WERI-Rb-1 (cell line): ENCODE data around the gene ACSF3.

Source experiments
- DNase-seq: peaks from one replicate; pipeline ENCODE4 v3.0.0-alpha.2; 2020
- H3K27ac ChIP-seq: fragments of 250-450 bp; sonication (Bioruptor Pico); 2 replicates; pipeline ENCODE4 v1.5.1; 2020; ENCODE audit warnings: mild to moderate bottlenecking, moderate library complexity
- H3K27me3 ChIP-seq: fragments of 250-450 bp; sonication (Bioruptor Pico); 2 replicates; pipeline ENCODE4 v1.5.1; 2021; ENCODE audit warnings: mild to moderate bottlenecking, low read depth, moderate library complexity; ENCODE audit not compliant: insufficient read depth, severe bottlenecking
- H3K36me3 ChIP-seq: fragments of 250-450 bp; sonication (Bioruptor Pico); 2 replicates; pipeline ENCODE4 v1.5.1; 2020; ENCODE audit warnings: mild to moderate bottlenecking, moderate library complexity
- H3K4me3 ChIP-seq: 2 replicates; pipeline ENCODE4 v1.5.1; 2011; ENCODE audit warnings: low read depth, mild to moderate bottlenecking, control low read depth, low read length
- H3K9me3 ChIP-seq: fragments of 250-450 bp; sonication (Bioruptor Pico); 2 replicates; pipeline ENCODE4 v1.5.1; 2021; ENCODE audit warnings: mild to moderate bottlenecking, moderate library complexity; ENCODE audit not compliant: severe bottlenecking
- TF ChIP-seq, protein P1 (sequence below): IDR thresholded peaks from 2 replicates; pipeline ENCODE4 v1.5.1; 2011; ENCODE audit warnings: low read depth, mild to moderate bottlenecking, control low read depth, inconsistent platforms, low read length

Gene ACSF3

DNA sequence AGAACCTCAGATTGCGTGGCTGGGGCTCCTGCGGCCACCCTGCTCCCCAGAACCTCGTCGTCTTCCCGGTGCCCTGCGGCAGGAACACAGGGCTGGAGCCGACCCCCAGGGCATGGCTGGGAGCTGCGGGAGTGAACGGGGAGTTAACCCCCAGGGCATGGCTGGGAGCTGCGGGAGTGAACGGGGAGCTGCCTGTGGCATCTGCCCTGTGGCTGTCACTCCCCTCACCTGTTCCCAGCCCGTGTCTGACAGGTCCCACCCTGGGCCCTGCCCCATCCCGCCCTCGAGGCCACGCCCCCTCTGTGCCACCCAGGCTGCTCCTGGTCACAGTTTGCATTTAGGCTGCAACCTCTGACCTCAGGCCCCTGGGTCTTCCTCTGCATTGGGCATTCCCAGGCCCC, 39.4 kb upstream of the ACSF3 start:
- TF ChIP-seq, protein P1, sequence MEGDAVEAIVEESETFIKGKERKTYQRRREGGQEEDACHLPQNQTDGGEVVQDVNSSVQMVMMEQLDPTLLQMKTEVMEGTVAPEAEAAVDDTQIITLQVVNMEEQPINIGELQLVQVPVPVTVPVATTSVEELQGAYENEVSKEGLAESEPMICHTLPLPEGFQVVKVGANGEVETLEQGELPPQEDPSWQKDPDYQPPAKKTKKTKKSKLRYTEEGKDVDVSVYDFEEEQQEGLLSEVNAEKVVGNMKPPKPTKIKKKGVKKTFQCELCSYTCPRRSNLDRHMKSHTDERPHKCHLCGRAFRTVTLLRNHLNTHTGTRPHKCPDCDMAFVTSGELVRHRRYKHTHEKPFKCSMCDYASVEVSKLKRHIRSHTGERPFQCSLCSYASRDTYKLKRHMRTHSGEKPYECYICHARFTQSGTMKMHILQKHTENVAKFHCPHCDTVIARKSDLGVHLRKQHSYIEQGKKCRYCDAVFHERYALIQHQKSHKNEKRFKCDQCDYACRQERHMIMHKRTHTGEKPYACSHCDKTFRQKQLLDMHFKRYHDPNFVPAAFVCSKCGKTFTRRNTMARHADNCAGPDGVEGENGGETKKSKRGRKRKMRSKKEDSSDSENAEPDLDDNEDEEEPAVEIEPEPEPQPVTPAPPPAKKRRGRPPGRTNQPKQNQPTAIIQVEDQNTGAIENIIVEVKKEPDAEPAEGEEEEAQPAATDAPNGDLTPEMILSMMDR: no peak
- H3K9me3 ChIP-seq: no peaks in the 10 kb centered on the region
- no peak overlapping the region for H3K27ac ChIP-seq
- DNase-seq: no peak
- H3K36me3 ChIP-seq: no peaks in the 10 kb centered on the region
- H3K4me3 ChIP-seq: no peak overlapping the region
- H3K27me3 ChIP-seq: no peaks in the 10 kb centered on the region

DNA sequence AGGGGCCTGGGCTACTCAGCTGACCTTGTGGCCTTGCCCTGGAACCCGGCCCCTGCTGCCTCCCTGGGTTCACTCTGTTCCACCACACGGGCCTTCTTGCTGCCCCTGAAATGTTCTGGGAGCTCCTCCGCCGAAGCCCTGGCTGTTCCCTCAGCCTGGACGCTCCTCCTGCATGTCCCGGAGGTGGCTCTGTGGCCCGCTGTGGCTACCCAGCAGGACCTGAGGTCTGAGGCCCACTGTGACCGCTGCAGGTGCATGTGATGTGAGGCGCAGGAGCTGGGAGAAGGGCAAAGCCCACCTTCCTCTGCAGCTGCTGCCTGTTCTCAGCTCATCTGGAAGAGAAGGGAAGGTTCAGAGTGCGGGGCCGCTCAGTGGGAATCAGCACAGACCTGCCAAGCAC, 38.9 kb upstream of the ACSF3 start:
- no peaks in the 10 kb centered on the region for H3K27me3 ChIP-seq

GRCh38 chr16:89055313-89055712, 38.3 kb upstream of the ACSF3 start:
- no peak overlapping the region for H3K27ac ChIP-seq
- H3K4me3 ChIP-seq: no peak overlapping the region
- DNase-seq: no peak
- H3K9me3 ChIP-seq: no peaks in the 10 kb centered on the region
- TF ChIP-seq, protein P1: no peak
- H3K36me3 ChIP-seq: no peaks in the 10 kb centered on the region
- no peaks in the 10 kb centered on the region for H3K27me3 ChIP-seq

More for the DNA sequence above, 38.9 kb upstream of the ACSF3 start:
- no peaks in the 10 kb centered on the region for H3K9me3 ChIP-seq
- no peak for DNase-seq
- TF ChIP-seq, protein P1: no peak
- no peak overlapping the region for H3K27ac ChIP-seq
- H3K4me3 ChIP-seq: no peak overlapping the region
- H3K36me3 ChIP-seq: no peaks in the 10 kb centered on the region

DNA sequence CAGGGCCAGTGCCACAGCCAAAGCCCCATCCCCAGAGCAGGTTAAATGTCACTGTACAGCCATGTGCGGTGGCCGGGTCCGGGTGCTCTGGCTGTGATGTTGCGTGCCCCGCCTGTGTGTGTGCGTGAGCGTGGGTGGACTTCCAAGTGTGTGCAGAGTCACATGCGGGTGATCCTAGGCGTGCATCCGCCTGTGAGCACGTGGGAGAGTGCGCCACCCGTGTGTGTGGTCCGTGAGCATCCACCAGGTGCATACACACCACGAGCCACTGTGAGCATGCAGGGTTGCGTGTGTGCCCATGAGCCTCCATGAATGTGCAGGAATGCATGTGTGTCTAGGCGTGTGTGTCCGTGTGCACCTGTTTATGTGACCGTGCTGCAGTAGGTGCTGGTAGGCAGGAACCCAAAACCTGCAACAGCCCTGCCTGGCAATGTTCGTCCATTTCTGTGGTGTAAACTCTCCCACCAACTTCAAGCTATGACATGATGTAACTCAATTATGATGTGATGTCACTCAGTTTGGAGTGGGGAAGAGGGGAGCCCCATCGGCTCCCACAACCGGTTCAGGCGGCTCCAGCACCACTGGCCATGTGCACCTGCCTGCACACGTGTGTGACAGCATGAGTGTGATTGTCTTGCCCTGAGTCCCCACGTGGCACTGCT, 37.6 kb upstream of the ACSF3 start:
- H3K27me3 ChIP-seq: no peaks in the 10 kb centered on the region
- H3K9me3 ChIP-seq: no peaks in the 10 kb centered on the region
- TF ChIP-seq, protein P1: no peak
- no peak for DNase-seq
- H3K4me3 ChIP-seq: no peak overlapping the region
- H3K27ac ChIP-seq: no peak overlapping the region
- H3K36me3 ChIP-seq: no peaks in the 10 kb centered on the region

- no peaks in the 10 kb centered on the region for H3K9me3 ChIP-seq
- TF ChIP-seq, protein P1: no peak
- no peaks in the 10 kb centered on the region for H3K27me3 ChIP-seq
- H3K27ac ChIP-seq: no peak overlapping the region
- DNase-seq: no peak
- no peak overlapping the region for H3K4me3 ChIP-seq
- H3K36me3 ChIP-seq: no peaks in the 10 kb centered on the region
Measured at GRCh38 chr16:89056592-89056991, 37.1 kb upstream of the ACSF3 start.

- H3K27ac ChIP-seq: no peak overlapping the region
- no peaks in the 10 kb centered on the region for H3K27me3 ChIP-seq
- TF ChIP-seq, protein P1: no peak
- no peaks in the 10 kb centered on the region for H3K9me3 ChIP-seq
- no peak for DNase-seq
- H3K36me3 ChIP-seq: no peaks in the 10 kb centered on the region
- H3K4me3 ChIP-seq: no peak overlapping the region
Measured at GRCh38 chr16:89057738-89058137, 35.9 kb upstream of the ACSF3 start.
